ENCODE measurements around the gene CCL23. TPM values are rescaled to one million over a fixed set of nuclear protein-coding genes. Genes with fewer than 3 reads are reported as not detected.

The CCL23 gene
- not detected in 2 replicates for total RNA-seq

GRCh38 chr17:36017799-36018198 lies at the start of gene CCL23:
Gene CCL23, minus strand, starts transcription at chr17:36017972. Its CDS starts 75 bp downstream, at chr17:36017897.

GRCh38 chr17:36063786-36064541 lies 46.2 kb upstream of the CCL23 start, which contains the start of gene CCL18:
Gene CCL18, plus strand, starts transcription at chr17:36064272. Its CDS starts 71 bp downstream, at chr17:36064343.

GRCh38 chr17:36001110-36001771 lies 16.5 kb downstream of the CCL23 start, which contains the start of gene CCL15:
Gene CCL15, minus strand, starts transcription at chr17:36001553. Its CDS starts 61 bp downstream, at chr17:36001492.

GRCh38 chr17:35986643-35987042 lies 31.1 kb downstream of the CCL23 start, which contains the start of gene CCL14:
Gene CCL14, minus strand, starts transcription at chr17:35986729. Its CDS starts 80 bp downstream, at chr17:35986649.

GRCh38 chr17:35981246-35981645 lies 36.5 kb downstream of the CCL23 start, which contains the start of gene CCL16:
Gene CCL16, minus strand, starts transcription at chr17:35981497. Its CDS starts 77 bp downstream, at chr17:35981420.

Other genes with a start within 250 kb of the CCL23 start
- 0.68 and 1.7 TPM in 2 replicates for gene MMP28, start 222.3 kb downstream of the CCL23 start, total RNA-seq
- 26.6 and 28.9 TPM in 2 replicates for gene TAF15, start 208.5 kb downstream of the CCL23 start, total RNA-seq
- not detected in 2 replicates for gene HEATR9, start 149.1 kb downstream of the CCL23 start, total RNA-seq
- not detected in 2 replicates for gene CCL5, start 137.6 kb downstream of the CCL23 start, total RNA-seq
- gene RDM1, start 87.2 kb downstream of the CCL23 start, total RNA-seq = 1.1 TPM in 1 of 2 replicates, not detected in the other
- not detected in 2 replicates for gene LYZL6, start 74.3 kb downstream of the CCL23 start, total RNA-seq
- not detected in 2 replicates for gene CCL16, start 36.5 kb downstream of the CCL23 start, total RNA-seq
- 1.5 and 7.8 TPM in 2 replicates for gene CCL14, start 31.2 kb downstream of the CCL23 start, total RNA-seq
- gene CCL15, start 16.4 kb downstream of the CCL23 start, total RNA-seq = not detected in 2 replicates
- gene CCL18, start 46.3 kb upstream of the CCL23 start, total RNA-seq = not detected in 2 replicates
- not detected in 2 replicates for gene CCL3, start 72.2 kb upstream of the CCL23 start, total RNA-seq
- gene CCL4, start 85.9 kb upstream of the CCL23 start, total RNA-seq = not detected in 2 replicates
- 0.62 and 2.0 TPM in 2 replicates for gene TBC1D3B, start 158.7 kb upstream of the CCL23 start, total RNA-seq
- not detected in 2 replicates for gene CCL3L1, start 178.8 kb upstream of the CCL23 start, total RNA-seq
- gene CCL4L2, start 193.1 kb upstream of the CCL23 start, total RNA-seq = 0.56 TPM in 1 of 2 replicates, not detected in the other
- not detected in 2 replicates for gene TBC1D3I, start 246.6 kb upstream of the CCL23 start, total RNA-seq

Data from cardiac ventricle fibroblast (primary cell).